HG02678 (cell line): ENCODE results near the gene CGB1.
"Not testable (repeated sequence)": the region's sequence is repeated elsewhere in the genome, so short reads cannot be mapped to it uniquely, and the experiment has no call there.

Experiments used
- ATAC-seq: cut with Tn5 transposase; IDR thresholded peaks from one replicate; pipeline ENCODE4 v1.9.1; 2021; ENCODE audit warnings: mild to moderate bottlenecking, moderate library complexity; ENCODE audit not compliant: unreplicated experiment

Gene CGB1

DNA sequence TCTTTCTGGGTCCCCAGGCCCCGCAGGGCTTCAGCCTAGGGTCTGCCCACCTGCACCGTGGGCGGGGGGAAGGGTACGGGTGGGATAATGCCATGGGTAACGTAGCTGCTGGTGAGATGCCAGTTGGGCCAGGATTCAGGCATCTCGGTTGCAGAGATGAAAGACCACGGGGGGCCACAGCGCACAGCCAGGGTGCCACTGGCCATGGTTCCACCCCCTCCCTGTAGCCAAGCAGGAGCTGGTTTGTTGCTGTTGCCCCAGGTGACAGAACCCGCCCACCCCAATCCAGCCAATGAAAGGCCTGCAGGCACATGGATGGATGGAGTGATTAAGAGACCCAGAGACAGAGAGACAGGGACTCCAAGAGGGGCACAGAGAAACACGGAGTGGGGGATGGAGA, 21.9 kb upstream of the CGB1 start:
- no peak for ATAC-seq

DNA sequence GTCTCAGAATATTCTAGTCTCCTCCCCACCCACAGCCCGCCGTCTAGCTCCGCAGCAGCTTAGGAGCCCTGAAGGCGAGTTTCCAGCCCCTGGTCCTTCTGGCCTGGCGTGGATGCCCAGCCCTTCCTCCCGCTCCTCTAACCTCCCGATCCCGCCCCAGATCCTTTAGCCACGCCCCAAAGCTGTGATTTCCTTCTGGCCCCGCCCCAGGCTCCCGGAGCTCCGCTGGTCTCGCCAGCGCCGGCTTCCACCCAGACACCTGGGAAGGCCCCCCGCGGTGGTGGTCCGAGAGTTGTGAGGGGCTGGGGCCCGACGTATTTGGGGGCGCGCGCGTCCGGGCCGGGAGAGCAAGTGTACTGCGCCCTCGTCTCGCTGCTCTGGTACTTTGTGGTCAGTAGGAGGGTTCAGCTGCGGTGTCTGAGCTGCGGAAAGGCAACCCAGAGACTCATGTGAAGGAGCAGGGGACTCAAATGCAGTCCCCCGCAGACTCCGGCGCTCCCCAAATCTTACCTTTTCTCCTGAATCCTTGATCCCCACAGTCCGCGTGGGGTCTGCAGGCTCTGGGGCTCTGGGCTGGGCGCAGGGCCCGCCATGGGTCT, 21.0 kb upstream of the CGB1 start, which contains the start of gene CGB7:
CGB7 (minus strand) TSS at position 114 of the 599 bp plus-strand sequence. CDS start 2,374 bp downstream, outside the sequence.
- ATAC-seq = no peak

GRCh38 chr19:49056902-49057596, 20.4 kb upstream of the CGB1 start:
- not testable (repeated sequence) for ATAC-seq

GRCh38 chr19:49056101-49056901, 19.6 kb upstream of the CGB1 start:
- no peak for ATAC-seq

GRCh38 chr19:49050376-49051033, 13.8 kb upstream of the CGB1 start:
- ATAC-seq = not testable (repeated sequence)

DNA sequence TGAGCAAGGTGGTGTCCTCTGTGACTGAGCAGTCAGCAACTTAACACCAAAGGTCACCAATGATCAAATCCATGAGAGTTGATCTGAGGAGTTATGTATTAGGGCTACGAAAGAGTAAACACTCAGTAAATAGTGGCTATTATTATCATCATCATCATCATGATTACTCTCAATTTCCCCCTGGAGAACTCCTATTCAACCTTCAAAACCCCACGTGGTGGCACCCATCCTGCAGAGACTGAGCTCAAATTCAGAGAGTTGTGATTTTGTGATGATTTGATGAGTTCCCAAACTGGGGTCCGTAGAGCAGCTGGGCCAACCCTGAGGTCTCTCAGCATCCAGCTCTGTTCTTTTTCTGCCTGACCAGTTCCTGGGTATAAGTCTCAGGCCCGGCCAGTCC, 13.1 kb upstream of the CGB1 start:
- not testable (repeated sequence) for ATAC-seq

GRCh38 chr19:49049011-49049410, 12.3 kb upstream of the CGB1 start, which contains the start of gene CGB8:
TSS of gene CGB8 (minus strand) at chr19:49049111. CDS start at chr19:49048739, 372 bp downstream.
- not testable (repeated sequence) for ATAC-seq

DNA sequence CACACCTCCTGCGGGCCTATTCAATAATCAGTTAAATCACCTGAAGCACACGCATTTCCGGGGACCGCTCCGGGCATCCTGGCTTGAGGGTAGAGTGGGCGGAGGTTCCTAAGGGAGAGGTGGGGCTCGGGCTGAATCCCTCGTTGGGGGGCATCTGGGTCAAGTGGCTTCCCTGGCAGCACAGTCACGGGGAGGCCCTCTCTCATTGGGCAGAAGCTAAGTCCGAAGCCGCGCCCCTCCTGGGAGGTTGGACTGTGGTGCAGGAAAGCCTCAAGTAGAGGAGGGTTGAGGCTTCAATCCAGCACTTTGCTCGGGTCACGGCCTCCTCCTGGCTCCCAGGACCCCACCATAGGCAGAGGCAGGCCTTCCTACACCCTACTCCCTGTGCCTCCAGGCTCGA, 6.9 kb upstream of the CGB1 start, which contains the start of gene CGB5:
CGB5 (plus strand) TSS at position 301 of the 400 bp plus-strand sequence. CDS start 362 bp downstream, outside the sequence.
- not testable (repeated sequence) for ATAC-seq

- not testable (repeated sequence) for ATAC-seq
Measured at GRCh38 chr19:49042666-49043065, 6.0 kb upstream of the CGB1 start.

DNA sequence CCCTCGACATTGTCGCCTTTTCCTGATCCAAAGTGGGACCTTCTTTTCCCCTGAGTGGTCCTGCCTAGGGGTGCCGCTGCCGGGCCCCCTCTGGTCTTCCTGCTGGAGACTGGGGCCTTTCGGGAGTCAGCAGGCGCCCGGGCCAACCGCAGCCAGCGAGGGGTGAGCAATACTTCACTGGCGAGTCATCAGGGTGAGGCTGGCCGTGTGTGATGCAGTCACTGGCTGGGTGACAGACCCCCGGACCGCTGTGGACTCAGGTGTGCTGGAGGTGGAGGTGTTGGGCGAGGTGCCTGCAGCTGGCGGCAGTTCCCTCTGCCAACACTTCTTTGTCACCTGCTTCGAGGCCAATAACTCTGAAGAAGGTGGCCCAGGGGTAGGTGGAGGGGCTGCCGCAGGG, 5.5 kb upstream of the CGB1 start:
- no peak for ATAC-seq

- ATAC-seq = not testable (repeated sequence)
Measured at GRCh38 chr19:49039736-49040135, 3.0 kb upstream of the CGB1 start.

- not testable (repeated sequence) for ATAC-seq
Measured at GRCh38 chr19:49038557-49039276, 2.0 kb upstream of the CGB1 start.

DNA sequence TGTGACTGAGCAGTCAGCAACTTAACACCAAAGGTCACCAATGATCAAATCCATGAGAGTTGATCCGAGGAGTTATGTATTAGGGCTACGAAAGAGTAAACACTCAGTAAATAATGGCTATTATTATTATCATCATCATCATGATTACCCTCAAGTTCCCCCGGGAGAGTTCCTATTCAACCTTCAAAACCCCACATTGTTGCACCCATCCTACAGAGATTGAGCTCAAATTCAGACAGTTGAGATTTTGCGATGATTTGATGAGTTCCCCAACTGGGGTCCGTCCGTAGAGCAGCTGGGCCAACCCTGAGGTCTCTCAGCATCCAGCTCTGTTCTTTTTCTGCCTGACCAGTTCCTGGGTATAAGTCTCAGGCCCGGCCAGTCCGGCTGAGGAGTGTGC, 1.4 kb upstream of the CGB1 start:
- not testable (repeated sequence) for ATAC-seq

- not testable (repeated sequence) for ATAC-seq
Measured at GRCh38 chr19:49031642-49032301, 4.9 kb downstream of the CGB1 start, which contains the start of gene CGB2. TSS of gene CGB2 (plus strand) at chr19:49031890. CDS start at chr19:49032096, 206 bp downstream.

DNA sequence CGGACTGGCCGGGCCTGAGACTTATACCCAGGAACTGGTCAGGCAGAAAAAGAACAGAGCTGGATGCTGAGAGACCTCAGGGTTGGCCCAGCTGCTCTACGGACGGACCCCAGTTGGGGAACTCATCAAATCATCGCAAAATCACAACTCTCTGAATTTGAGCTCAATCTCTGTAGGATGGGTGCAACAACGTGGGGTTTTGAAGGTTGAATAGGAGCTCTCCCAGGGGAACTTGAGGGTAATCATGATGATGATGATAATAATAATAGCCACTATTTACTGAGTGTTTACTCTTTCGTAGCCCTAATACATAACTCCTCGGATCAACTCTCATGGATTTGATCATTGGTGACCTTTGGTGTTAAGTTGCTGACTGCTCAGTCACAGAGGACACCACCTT, 6.4 kb downstream of the CGB1 start:
- not testable (repeated sequence) for ATAC-seq

GRCh38 chr19:49029749-49030148, 6.9 kb downstream of the CGB1 start:
- ATAC-seq = not testable (repeated sequence)

DNA sequence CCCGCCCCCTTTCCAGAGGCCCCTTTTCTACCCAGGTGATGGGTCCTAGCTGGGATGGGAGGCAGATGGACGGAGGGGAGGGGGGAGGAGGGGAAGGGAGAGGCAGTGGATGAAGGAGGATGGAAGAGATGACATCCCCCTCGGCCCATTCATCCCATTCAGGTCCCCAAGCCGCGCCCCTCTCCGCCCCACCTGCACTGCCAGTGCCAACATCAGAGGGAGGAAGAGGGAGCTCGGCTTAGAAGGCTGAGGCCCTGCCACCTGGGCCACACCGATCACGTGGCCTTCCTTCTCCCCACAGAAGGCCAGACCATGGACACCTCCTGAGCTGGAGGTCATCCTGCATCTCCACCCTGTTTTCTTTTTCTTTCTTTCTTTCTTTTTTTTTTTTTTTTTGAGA, 8.0 kb downstream of the CGB1 start:
- ATAC-seq = not testable (repeated sequence)

- ATAC-seq = not testable (repeated sequence)
Measured at GRCh38 chr19:49025599-49025998, 11.1 kb downstream of the CGB1 start.

- not testable (repeated sequence) for ATAC-seq
Measured at GRCh38 chr19:49025088-49025487, 11.6 kb downstream of the CGB1 start.
